Smooth muscle cell (in vitro differentiated cells): ENCODE results near the gene FGD5. TPM values are rescaled to one million over a fixed set of nuclear protein-coding genes. Genes with fewer than 3 reads are reported as not detected.

Source experiments
- DNase-seq: peaks from one replicate; lab custom pipeline; 2025; ENCODE audit not compliant: unreplicated experiment; lab: John Stamatoyannopoulos, UW
- H2AFZ ChIP-seq: fragments of 200-600 bp; sonication (generic); 2 replicates; pipeline ENCODE4 v1.6.0; 2016; ENCODE audit warnings: antibody characterized with exemption, low read depth, mild to moderate bottlenecking
- H3F3A ChIP-seq: fragments of 200-600 bp; sonication (generic); 2 replicates; pipeline ENCODE4 v1.6.0; 2017; ENCODE audit warnings: antibody characterized with exemption, low read depth
- H3K27ac ChIP-seq: fragments of 200-600 bp; sonication (generic); 2 replicates; pipeline ENCODE4 v1.5.1; 2016; ENCODE audit warnings: low read depth, mild to moderate bottlenecking
- H3K27me3 ChIP-seq: fragments of 200-600 bp; sonication (generic); 2 replicates; pipeline ENCODE4 v1.6.1; 2016; ENCODE audit warnings: low read depth, mild to moderate bottlenecking
- H3K36me3 ChIP-seq: fragments of 200-600 bp; sonication (generic); 2 replicates; pipeline ENCODE4 v1.5.1; 2016; ENCODE audit warnings: low read depth
- H3K4me1 ChIP-seq: fragments of 200-600 bp; sonication (generic); 2 replicates; pipeline ENCODE4 v1.5.1; 2016; ENCODE audit warnings: low read depth
- H3K4me2 ChIP-seq: fragments of 200-600 bp; sonication (generic); 2 replicates; pipeline ENCODE4 v1.6.0; 2016; ENCODE audit warnings: mild to moderate bottlenecking
- H3K4me3 ChIP-seq: fragments of 200-600 bp; sonication (generic); 2 replicates; pipeline ENCODE4 v1.5.1; 2016; ENCODE audit warnings: mild to moderate bottlenecking
- H3K79me2 ChIP-seq: fragments of 200-600 bp; sonication (generic); 2 replicates; pipeline ENCODE4 v1.6.0; 2016; ENCODE audit warnings: low read depth, mild to moderate bottlenecking
- H3K9ac ChIP-seq: fragments of 200-600 bp; sonication (generic); 2 replicates; pipeline ENCODE4 v1.6.0; 2016; ENCODE audit warnings: low read depth
- H3K9me3 ChIP-seq: fragments of 200-600 bp; sonication (generic); replicated peaks from 2 replicates; pipeline ENCODE4 v1.5.1; 2016; ENCODE audit warnings: low read depth
- H4K20me1 ChIP-seq: fragments of 200-600 bp; sonication (generic); 2 replicates; pipeline ENCODE4 v1.6.0; 2016; ENCODE audit warnings: low read depth
- CTCF ChIP-seq: fragments of 200-600 bp; sonication (generic); IDR thresholded peaks from 2 replicates; pipeline ENCODE4 v1.5.1; 2017; ENCODE audit warnings: borderline replicate concordance, mild to moderate bottlenecking, antibody characterized with exemption; ENCODE audit not compliant: insufficient read depth, poor library complexity, severe bottlenecking
- WGBS: methylation state at CpG from one replicate; pipeline ENCODE4 v1.1.7; 2016; ENCODE audit warnings: low lambda C conversion rate; 5-methylcytosine and 5-hydroxymethylcytosine counted together
- polyA plus RNA-seq: library from polyadenylated mRNA; unstranded; fragments of >200 nt; fragmentation: Nextera tagmentation; extraction: Ambion mirVana; gene quantifications from 2 replicates; pipeline ENCODE4 v1.2.1, GENCODE V29; 2016
- total RNA-seq: library from RNA; depleted of rRNA; stranded (reverse); fragments of >200 nt; gene quantifications from 2 replicates; pipeline ENCODE4 v1.2.3, GENCODE V29; 2014

Gene FGD5
- total and polyA plus RNA-seq, 2 experiments from 2014 or later: 0.63 to 0.71 TPM

GRCh38 chr3:14891135-14892132, 72.7 kb downstream of the FGD5 start:
- Histone ChIP-seq H3K9ac (no peak overlapping the region), H2AFZ (no peak overlapping the region), H3K4me2 (no peak overlapping the region), H3K27ac (no peak overlapping the region), H4K20me1 (no peaks in the 10 kb centered on the region), H3K27me3 (peaks cover 5% of the 10 kb centered on the region), H3K79me2 (no peaks in the 10 kb centered on the region), H3F3A (no peaks in the 10 kb centered on the region), H3K36me3 (no peaks in the 10 kb centered on the region), H3K9me3 (no peaks in the 10 kb centered on the region), H3K4me1 (no peaks in the 10 kb centered on the region), H3K4me3 (no peak overlapping the region)
- WGBS: 89% methylated on average over 12 of the region's 12 CpGs
- DNase-seq: no peak
- TF ChIP-seq CTCF: no peak

GRCh38 chr3:14892226-14892625, 73.5 kb downstream of the FGD5 start:
- no peak for TF ChIP-seq CTCF
- no peak overlapping the region for H3K9ac ChIP-seq
- no peak overlapping the region for H3K4me3 ChIP-seq
- H2AFZ ChIP-seq: no peak overlapping the region
- no peaks in the 10 kb centered on the region for H3K79me2 ChIP-seq
- H4K20me1 ChIP-seq: no peaks in the 10 kb centered on the region
- H3K4me1 ChIP-seq: no peaks in the 10 kb centered on the region
- no peaks in the 10 kb centered on the region for H3K9me3 ChIP-seq
- no peaks in the 10 kb centered on the region for H3K36me3 ChIP-seq
- no peak overlapping the region for H3K4me2 ChIP-seq
- no peaks in the 10 kb centered on the region for H3F3A ChIP-seq
- DNase-seq: no peak
- 95% methylated on average over 11 of the region's 11 CpGs for WGBS
- H3K27ac ChIP-seq: no peak overlapping the region
- H3K27me3 ChIP-seq: peaks cover 5% of the 10 kb centered on the region

- no peak overlapping the region for H2AFZ ChIP-seq
- H3F3A ChIP-seq: no peaks in the 10 kb centered on the region
- no peak overlapping the region for H3K9ac ChIP-seq
- H4K20me1 ChIP-seq: no peaks in the 10 kb centered on the region
- WGBS: 90% methylated on average over 2 of the region's 2 CpGs
- no peak overlapping the region for H3K27ac ChIP-seq
- H3K4me2 ChIP-seq: no peak overlapping the region
- H3K4me3 ChIP-seq: no peak overlapping the region
- no peaks in the 10 kb centered on the region for H3K9me3 ChIP-seq
- H3K27me3 ChIP-seq: peaks cover 5% of the 10 kb centered on the region
- no peak for TF ChIP-seq CTCF
- no peaks in the 10 kb centered on the region for H3K36me3 ChIP-seq
- no peak for DNase-seq
- no peaks in the 10 kb centered on the region for H3K79me2 ChIP-seq
- H3K4me1 ChIP-seq: no peaks in the 10 kb centered on the region
These were observed 75.3 kb downstream of the FGD5 start for GRCh38 chr3:14894085-14894484.
